Right forelimb (tissue), 1 donor: ENCODE measurements around the gene LPP.

ENCODE experiments used
- DNase-seq: peaks from one replicate; pipeline ENCODE4 v3.0.0-alpha.2; 2018

The LPP gene

GRCh38 chr3:188446766-188447165 is 292.8 kb downstream of the LPP start:
- DNase-seq = no peak

- no peak for DNase-seq
These were observed 294.9 kb downstream of the LPP start for GRCh38 chr3:188448813-188449212.

GRCh38 chr3:188449421-188449820 is 295.5 kb downstream of the LPP start:
- no peak for DNase-seq

GRCh38 chr3:188452158-188452772 is 298.3 kb downstream of the LPP start:
- DNase-seq = no peak

GRCh38 chr3:188453431-188454384 is 299.8 kb downstream of the LPP start:
- no peak for DNase-seq

- DNase-seq = no peak
These were observed 301.8 kb downstream of the LPP start for GRCh38 chr3:188455748-188456147.

GRCh38 chr3:188458756-188459155 is 304.8 kb downstream of the LPP start:
- DNase-seq = no peak

GRCh38 chr3:188465311-188465710 is 311.4 kb downstream of the LPP start:
- DNase-seq = no peak

GRCh38 chr3:188468196-188468595 is 314.2 kb downstream of the LPP start:
- no peak for DNase-seq

- no peak for DNase-seq
These were observed 314.7 kb downstream of the LPP start for GRCh38 chr3:188468662-188469061.

GRCh38 chr3:188469228-188469885 is 315.4 kb downstream of the LPP start:
- DNase-seq = no peak

GRCh38 chr3:188470508-188471130 is 316.7 kb downstream of the LPP start:
- no peak for DNase-seq

GRCh38 chr3:188471723-188472122 is 317.8 kb downstream of the LPP start:
- DNase-seq = no peak

GRCh38 chr3:188472336-188472735 is 318.4 kb downstream of the LPP start:
- DNase-seq = no peak

GRCh38 chr3:188473045-188473444 is 319.1 kb downstream of the LPP start:
- no peak for DNase-seq

- no peak for DNase-seq
These were observed 319.8 kb downstream of the LPP start for GRCh38 chr3:188473591-188474288.

- DNase-seq = no peak
These were observed 323.0 kb downstream of the LPP start for GRCh38 chr3:188476935-188477334.

- no peak for DNase-seq
These were observed 326.1 kb downstream of the LPP start for GRCh38 chr3:188480011-188480410.

- no peak for DNase-seq
These were observed 329.0 kb downstream of the LPP start for GRCh38 chr3:188482929-188483328.

- no peak for DNase-seq
These were observed 332.2 kb downstream of the LPP start for GRCh38 chr3:188486126-188486525.

GRCh38 chr3:188486952-188487351 is 333.0 kb downstream of the LPP start:
- no peak for DNase-seq

GRCh38 chr3:188487652-188488051 is 333.7 kb downstream of the LPP start:
- DNase-seq = no peak

GRCh38 chr3:188488801-188489200 is 334.8 kb downstream of the LPP start:
- DNase-seq = no peak
